Ectodermal cell (in vitro differentiated cells): Measurements from ENCODE around the gene CHMP4B.
"Not testable (repeated sequence)": the region's sequence is repeated elsewhere in the genome, so short reads cannot be mapped to it uniquely, and the experiment has no call there.

Experiments
- H3K27ac ChIP-seq: 2 replicates; pipeline ENCODE4 v1.7.0; 2013; ENCODE audit warnings: mild to moderate bottlenecking, low read depth, low read length; ENCODE audit not compliant: insufficient read depth, poor library complexity, severe bottlenecking
- H3K27me3 ChIP-seq: 2 replicates; pipeline ENCODE4 v1.7.0; 2013; ENCODE audit warnings: mild to moderate bottlenecking, low read length; ENCODE audit not compliant: insufficient read depth, control insufficient read depth, poor library complexity, severe bottlenecking
- H3K36me3 ChIP-seq: one replicate; pipeline ENCODE4 v1.7.0; 2013; ENCODE audit warnings: low read length; ENCODE audit not compliant: control insufficient read depth, insufficient read depth
- H3K4me1 ChIP-seq: one replicate; pipeline ENCODE4 v1.7.0; 2013; ENCODE audit warnings: low read length; ENCODE audit not compliant: control insufficient read depth, insufficient read depth
- H3K4me3 ChIP-seq: 2 replicates; pipeline ENCODE4 v1.7.0; 2013; ENCODE audit warnings: low read depth, low read length, control low read depth; ENCODE audit not compliant: insufficient read depth
- H3K9me3 ChIP-seq: 2 replicates; pipeline ENCODE4 v1.7.0; 2013; ENCODE audit warnings: mild to moderate bottlenecking, low read length, moderate library complexity; ENCODE audit not compliant: control insufficient read depth
- WGBS, 2 experiments: methylation state at CpG; one replicate each; pipeline ENCODE4 v1.1.7; 2013; ENCODE audit warnings: missing lambda C conversion rate in 2 of 2; 5-methylcytosine and 5-hydroxymethylcytosine counted together

Gene CHMP4B

DNA sequence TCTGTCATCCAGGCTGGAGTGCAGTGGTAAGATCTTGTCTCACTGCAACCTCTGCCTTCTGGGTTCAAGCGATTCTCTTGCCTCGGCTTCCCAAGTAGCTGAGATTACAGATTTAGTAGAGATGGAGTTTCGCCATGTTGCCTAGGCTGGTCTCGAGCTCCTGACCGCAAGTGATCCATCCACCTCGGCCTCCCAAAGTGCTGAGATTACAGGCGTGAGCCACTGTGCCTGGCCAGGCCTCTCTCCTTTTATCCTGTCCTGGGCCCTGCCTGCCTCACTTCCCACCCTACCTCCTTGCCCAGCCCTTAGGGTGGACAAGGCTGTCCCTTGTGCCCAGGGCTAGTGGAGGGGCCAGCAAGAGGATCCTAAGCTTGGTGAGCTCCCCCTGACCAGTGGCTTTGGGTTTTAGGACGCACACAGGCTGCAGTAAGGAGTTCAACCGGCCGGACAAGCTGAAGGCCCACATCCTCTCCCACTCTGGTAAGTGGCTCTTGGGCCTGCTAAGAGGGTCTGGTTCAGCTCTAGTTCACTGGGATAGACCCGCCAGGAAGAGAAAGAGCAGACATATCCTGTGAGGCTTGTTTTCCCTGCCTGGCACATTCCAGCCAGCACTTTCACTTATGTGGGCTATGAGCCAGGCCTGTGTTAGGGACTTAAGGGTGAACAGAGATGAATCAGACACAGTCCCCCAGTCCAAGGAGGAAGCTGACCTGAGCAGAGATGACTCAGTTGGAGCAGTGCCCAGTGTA lies 21.9 kb upstream of the CHMP4B start:
- no peaks in the 10 kb centered on the region for H3K27me3 ChIP-seq
- H3K4me1 ChIP-seq, result no peaks in the 10 kb centered on the region
- WGBS, 2 experiments, result 93 to 94% methylated on average over 11 of the region's 11 CpGs
- no peak overlapping the region for H3K4me3 ChIP-seq
- H3K9me3 ChIP-seq, result no peaks in the 10 kb centered on the region
- H3K36me3 ChIP-seq, result no peaks in the 10 kb centered on the region
- no peak overlapping the region for H3K27ac ChIP-seq

DNA sequence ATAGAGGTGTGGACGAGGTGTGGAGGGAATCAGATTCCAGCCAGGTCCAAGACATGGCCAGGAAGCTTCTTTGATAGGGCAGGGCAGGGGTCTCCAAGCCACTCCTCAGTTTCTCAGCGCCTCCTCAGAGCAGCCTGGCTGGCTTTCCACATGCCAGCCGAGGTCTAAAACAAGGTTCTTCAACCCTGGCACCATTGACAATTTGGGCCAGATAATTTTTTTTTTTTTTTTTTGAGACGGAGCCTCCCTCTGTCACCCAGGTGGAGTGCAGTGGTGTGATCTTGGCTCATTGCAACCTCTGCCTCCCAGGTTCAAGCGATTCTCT lies 21.3 kb upstream of the CHMP4B start:
- Histone ChIP-seq H3K27ac (no peak overlapping the region), H3K27me3 (no peaks in the 10 kb centered on the region), H3K4me1 (no peaks in the 10 kb centered on the region), H3K4me3 (no peak overlapping the region), H3K36me3 (no peaks in the 10 kb centered on the region), H3K9me3 (no peaks in the 10 kb centered on the region)
- 86 to 91% methylated on average over 4 to 5 of the region's 5 CpGs for WGBS, 2 experiments

DNA sequence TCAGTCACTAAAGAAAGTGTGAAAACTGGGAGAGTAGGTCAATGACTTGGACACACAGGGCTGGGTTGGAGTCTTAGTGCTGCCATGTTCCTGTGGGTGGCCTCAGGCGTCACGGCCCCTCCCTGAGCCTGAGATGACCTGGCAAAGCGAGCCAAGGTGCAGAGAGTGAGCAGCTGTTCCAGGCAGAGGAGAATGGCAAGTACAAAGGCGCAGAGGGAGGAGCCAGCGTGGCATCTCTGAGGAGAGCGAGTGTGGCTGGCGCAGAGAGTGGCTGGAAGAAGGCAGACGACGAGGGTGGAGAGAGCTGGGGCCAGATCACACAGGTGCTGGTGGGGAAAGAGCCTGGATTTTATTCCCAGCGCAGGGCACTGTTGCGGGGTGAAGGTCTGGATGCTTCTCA lies 20.6 kb upstream of the CHMP4B start:
- H3K4me1 ChIP-seq, result no peaks in the 10 kb centered on the region
- no peaks in the 10 kb centered on the region for H3K36me3 ChIP-seq
- no peak overlapping the region for H3K27ac ChIP-seq
- no peaks in the 10 kb centered on the region for H3K27me3 ChIP-seq
- WGBS, 2 experiments, result 93 to 94% methylated on average over 11 of the region's 11 CpGs
- no peaks in the 10 kb centered on the region for H3K9me3 ChIP-seq
- H3K4me3 ChIP-seq, result no peak overlapping the region

DNA sequence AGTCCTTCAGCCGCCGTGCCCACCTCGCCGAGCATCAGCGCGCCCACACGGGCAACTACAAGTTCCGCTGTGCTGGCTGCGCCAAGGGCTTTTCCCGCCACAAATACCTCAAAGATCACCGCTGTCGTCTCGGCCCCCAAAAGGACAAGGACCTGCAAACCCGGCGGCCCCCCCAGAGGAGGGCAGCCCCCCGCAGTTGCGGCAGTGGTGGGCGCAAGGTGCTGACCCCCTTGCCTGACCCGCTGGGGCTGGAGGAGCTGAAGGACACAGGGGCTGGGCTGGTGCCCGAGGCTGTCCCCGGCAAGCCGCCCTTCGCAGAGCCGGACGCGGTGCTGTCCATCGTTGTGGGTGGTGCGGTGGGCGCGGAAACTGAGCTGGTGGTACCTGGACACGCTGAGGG lies 20.1 kb upstream of the CHMP4B start:
- WGBS, 2 experiments, result 96 to 97% methylated on average over 31 of the region's 31 CpGs
- Histone ChIP-seq H3K4me1 (no peaks in the 10 kb centered on the region), H3K27me3 (no peaks in the 10 kb centered on the region), H3K4me3 (no peak overlapping the region), H3K9me3 (no peaks in the 10 kb centered on the region), H3K27ac (no peak overlapping the region), H3K36me3 (no peaks in the 10 kb centered on the region)

DNA sequence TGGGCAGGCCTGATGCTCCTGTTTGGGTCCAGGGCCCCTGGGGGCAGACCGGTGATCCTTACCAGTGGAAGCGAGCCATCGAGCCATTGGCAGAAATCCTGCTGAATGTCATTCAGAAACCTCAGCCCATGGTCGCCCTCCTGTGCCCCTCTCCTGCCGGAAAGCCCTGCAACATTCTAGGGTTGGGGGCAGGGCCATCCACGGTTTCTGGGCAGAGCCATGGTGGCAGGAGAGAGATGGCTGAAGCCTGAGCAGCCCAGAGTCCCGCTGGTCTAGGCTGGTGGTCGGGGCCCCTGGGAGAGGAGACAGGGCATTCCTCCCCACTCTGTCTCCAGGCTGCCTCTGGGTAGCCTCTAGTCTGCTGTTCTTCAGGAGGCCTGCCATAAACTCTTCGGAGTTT lies 19.6 kb upstream of the CHMP4B start:
- 93 to 94% methylated on average over 9 of the region's 9 CpGs for WGBS, 2 experiments
- Histone ChIP-seq H3K4me3 (no peak overlapping the region), H3K27me3 (no peaks in the 10 kb centered on the region)

DNA sequence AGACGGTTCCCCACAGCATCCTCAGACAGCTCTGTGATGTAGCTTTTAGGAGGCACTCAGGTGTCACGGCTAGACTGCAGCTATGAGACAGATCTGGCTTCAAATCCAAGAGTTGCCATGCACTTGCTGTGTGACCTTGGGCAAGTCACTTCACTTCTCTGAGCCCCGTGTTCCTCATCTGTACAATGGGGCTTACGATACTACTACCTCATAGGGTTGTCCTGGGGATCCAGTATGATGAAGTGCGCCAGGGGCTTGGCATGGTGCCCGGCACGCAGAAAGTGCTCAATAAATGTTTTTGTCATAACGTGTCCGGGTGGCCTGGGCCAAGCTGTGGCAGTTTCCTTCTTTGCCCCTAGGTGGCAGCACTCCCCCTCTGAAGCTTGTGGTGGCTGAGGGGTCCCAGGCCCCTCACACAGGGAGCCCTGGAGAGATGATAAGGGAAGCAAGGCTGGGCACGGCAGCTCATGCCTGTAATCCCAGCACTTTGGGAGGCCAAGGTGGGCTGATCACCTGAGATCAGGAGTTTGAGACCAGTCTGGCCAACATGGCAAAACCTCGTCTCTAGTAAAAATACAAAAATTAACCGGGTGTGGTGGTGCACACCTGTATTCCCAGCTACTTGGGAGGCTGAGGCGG lies 19.1 kb upstream of the CHMP4B start:
- Histone ChIP-seq H3K9me3 (no peaks in the 10 kb centered on the region), H3K27me3 (no peaks in the 10 kb centered on the region), H3K27ac (no peak overlapping the region), H3K4me1 (no peaks in the 10 kb centered on the region), H3K36me3 (no peaks in the 10 kb centered on the region), H3K4me3 (no peak overlapping the region)
- WGBS, 2 experiments, result 81 to 84% methylated on average over 13 of the region's 13 CpGs

More for the DNA sequence above, 19.6 kb upstream of the CHMP4B start:
- H3K36me3 ChIP-seq, result no peaks in the 10 kb centered on the region
- no peak overlapping the region for H3K27ac ChIP-seq
- no peaks in the 10 kb centered on the region for H3K4me1 ChIP-seq
- no peaks in the 10 kb centered on the region for H3K9me3 ChIP-seq

DNA sequence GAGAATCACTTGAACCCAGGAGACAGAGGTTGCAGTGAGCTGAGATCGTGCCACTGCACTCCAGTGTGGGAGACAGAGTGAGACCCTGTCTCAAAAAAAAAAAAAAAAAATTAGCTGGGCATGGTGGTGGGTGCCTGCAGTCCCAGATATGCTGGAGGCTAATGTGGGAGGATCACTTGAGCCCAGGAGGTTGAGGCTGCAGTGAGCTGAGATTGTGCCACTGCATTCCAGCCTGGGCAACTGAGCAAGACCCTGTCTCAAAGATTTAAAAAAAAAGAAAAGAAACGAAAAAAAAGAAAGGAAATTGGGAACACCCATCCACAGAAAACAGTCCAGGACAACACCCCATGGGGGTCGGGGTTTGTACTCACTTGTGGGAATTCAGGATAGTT lies 18.6 kb upstream of the CHMP4B start:
- 89% methylated on average over 3 of the region's 3 CpGs for WGBS, 2 experiments
- not testable (repeated sequence) for H3K36me3 ChIP-seq, H3K27me3 ChIP-seq, H3K4me1 ChIP-seq, H3K27ac ChIP-seq, H3K4me3 ChIP-seq, H3K9me3 ChIP-seq

DNA sequence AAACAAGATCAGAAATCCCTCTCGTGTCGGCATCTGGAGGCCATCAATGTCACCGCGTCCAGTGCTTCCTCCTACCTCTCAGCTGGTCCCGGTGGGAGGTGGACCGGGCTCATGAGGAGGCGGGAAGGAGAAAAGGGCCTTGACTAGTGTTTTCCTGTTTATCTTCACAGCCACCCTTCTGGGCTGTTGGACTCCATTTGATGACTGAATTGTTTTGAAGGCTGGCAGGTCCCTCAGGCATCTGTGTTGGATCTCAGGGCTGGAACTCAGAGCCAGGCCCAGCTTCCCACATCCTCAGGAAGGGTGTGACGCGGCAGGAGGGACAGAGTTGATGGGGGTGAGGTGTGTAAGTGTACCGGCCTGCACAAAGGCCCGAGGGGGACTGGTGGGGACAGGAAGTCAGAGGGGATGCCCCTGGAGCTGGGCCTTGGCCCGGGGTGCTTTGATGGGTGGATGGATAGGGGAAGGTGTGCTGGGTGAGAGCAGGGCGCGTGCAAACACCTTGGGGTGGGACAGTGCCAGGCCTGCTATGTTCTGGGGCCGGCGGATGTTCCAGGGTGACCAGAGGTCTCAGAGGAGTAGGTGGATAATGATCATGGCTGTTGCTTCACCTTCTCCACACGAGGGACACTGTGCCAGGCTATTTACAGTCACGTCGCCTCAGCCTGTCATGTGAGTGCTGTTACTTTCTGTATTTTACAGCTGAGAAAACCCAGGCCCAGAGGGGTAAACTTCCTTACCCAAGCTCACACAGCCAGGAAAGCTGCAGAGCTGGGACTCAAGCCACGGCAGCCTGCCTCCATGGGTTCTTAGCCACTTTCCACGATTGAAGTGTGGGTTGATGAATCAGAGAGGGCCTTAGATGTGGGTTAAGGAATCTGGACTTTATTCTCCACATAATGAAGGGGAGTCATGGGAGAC lies 17.9 kb upstream of the CHMP4B start:
- H3K27ac ChIP-seq, result no peak overlapping the region
- H3K9me3 ChIP-seq, result no peaks in the 10 kb centered on the region
- H3K4me3 ChIP-seq, result no peak overlapping the region
- 89 to 90% methylated on average over 21 of the region's 21 CpGs for WGBS, 2 experiments
- H3K27me3 ChIP-seq, result no peaks in the 10 kb centered on the region
- no peaks in the 10 kb centered on the region for H3K4me1 ChIP-seq
- no peaks in the 10 kb centered on the region for H3K36me3 ChIP-seq

DNA sequence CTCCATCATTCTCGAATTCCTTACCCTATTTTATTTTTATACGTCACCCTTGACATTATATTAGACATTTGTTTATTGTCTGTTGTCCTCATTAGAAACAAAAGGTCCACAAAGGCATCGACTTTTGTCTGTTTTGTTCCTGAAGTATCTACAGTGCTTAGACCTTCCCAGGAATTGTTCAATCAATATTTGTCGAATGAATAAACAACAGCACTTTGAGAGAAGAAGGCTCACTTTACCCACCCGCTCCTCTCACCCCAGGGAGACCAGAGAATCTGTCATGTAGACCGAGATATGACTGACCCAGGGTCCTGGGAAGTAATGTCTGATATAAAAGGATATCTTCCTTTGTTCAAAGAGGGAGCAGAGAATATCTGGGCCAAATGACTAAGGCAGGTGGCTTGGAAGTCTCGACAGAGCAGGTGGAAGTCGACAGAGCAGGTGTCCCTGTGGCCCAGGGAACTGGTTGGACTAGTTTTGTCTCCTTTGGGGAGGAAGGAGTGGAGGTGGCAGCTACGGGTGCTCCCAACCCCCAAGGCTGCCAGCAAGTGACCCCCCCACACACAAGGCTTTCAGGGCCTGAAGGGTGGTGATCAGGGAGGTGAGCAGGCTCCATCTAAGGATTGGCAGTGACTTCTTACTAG lies 14.8 kb upstream of the CHMP4B start:
- Histone ChIP-seq H3K4me1 (no peaks in the 10 kb centered on the region), H3K27me3 (no peaks in the 10 kb centered on the region), H3K36me3 (no peaks in the 10 kb centered on the region), H3K9me3 (no peaks in the 10 kb centered on the region), H3K27ac (no peak overlapping the region), H3K4me3 (no peak overlapping the region)
- WGBS, 2 experiments, result 86 to 90% methylated on average over 8 to 9 of the region's 9 CpGs
